ENCODE measurements around the gene KHDRBS2.

KHDRBS2 gene

GRCh38 chr6:62013719-62014118 lies 272.3 kb downstream of the KHDRBS2 start:
- no peak for DNase-seq (ENCODE audit: low read depth)

GRCh38 chr6:62009445-62009844 lies 276.6 kb downstream of the KHDRBS2 start:
- no peak for DNase-seq (ENCODE audit: low read depth)

GRCh38 chr6:61989616-61990015 lies 296.4 kb downstream of the KHDRBS2 start:
- DNase-seq (ENCODE audit: low read depth) = no peak

GRCh38 chr6:61980622-61981021 lies 305.4 kb downstream of the KHDRBS2 start:
- no peak for DNase-seq (ENCODE audit: low read depth)

GRCh38 chr6:61977947-61978346 lies 308.1 kb downstream of the KHDRBS2 start:
- no peak for DNase-seq (ENCODE audit: low read depth)

- DNase-seq (ENCODE audit: low read depth) = no peak
Measured at GRCh38 chr6:61977099-61977498, 308.9 kb downstream of the KHDRBS2 start.

- DNase-seq (ENCODE audit: low read depth) = no peak
Measured at GRCh38 chr6:61959196-61959595, 326.8 kb downstream of the KHDRBS2 start.

GRCh38 chr6:61953851-61954250 lies 332.2 kb downstream of the KHDRBS2 start:
- DNase-seq (ENCODE audit: low read depth) = no peak

GRCh38 chr6:61951586-61951985 lies 334.4 kb downstream of the KHDRBS2 start:
- no peak for DNase-seq (ENCODE audit: low read depth)

GRCh38 chr6:61950811-61951210 lies 335.2 kb downstream of the KHDRBS2 start:
- no peak for DNase-seq (ENCODE audit: low read depth)

- DNase-seq (ENCODE audit: low read depth) = no peak
Measured at GRCh38 chr6:61949971-61950370, 336.1 kb downstream of the KHDRBS2 start.

- DNase-seq (ENCODE audit: low read depth) = no peak
Measured at GRCh38 chr6:61949161-61949560, 336.9 kb downstream of the KHDRBS2 start.

- no peak for DNase-seq (ENCODE audit: low read depth)
Measured at GRCh38 chr6:61947311-61947947, 338.6 kb downstream of the KHDRBS2 start.

GRCh38 chr6:61940919-61941318 lies 345.1 kb downstream of the KHDRBS2 start:
- DNase-seq (ENCODE audit: low read depth) = no peak

GRCh38 chr6:61935242-61935846 lies 350.7 kb downstream of the KHDRBS2 start:
- DNase-seq (ENCODE audit: low read depth) = no peak

GRCh38 chr6:61909486-61909885 lies 376.5 kb downstream of the KHDRBS2 start:
- DNase-seq (ENCODE audit: low read depth) = no peak

GRCh38 chr6:61901748-61902147 lies 384.3 kb downstream of the KHDRBS2 start:
- DNase-seq (ENCODE audit: low read depth) = no peak

GRCh38 chr6:61894536-61894935 lies 391.5 kb downstream of the KHDRBS2 start:
- no peak for DNase-seq (ENCODE audit: low read depth)

- DNase-seq (ENCODE audit: low read depth) = no peak
Measured at GRCh38 chr6:61887423-61887822, 398.6 kb downstream of the KHDRBS2 start.

GRCh38 chr6:61886608-61887259 lies 399.3 kb downstream of the KHDRBS2 start:
- DNase-seq (ENCODE audit: low read depth) = no peak

- DNase-seq (ENCODE audit: low read depth) = no peak
Measured at GRCh38 chr6:61869632-61870400, 416.2 kb downstream of the KHDRBS2 start.

GRCh38 chr6:61868507-61869080 lies 417.4 kb downstream of the KHDRBS2 start:
- no peak for DNase-seq (ENCODE audit: low read depth)

Measured in stimulated activated CD8-positive, alpha-beta memory T cell treated with anti-CD3 and anti-CD28 coated beads, Interleukin-7, amount 100 ng/mL, for 24 hours (primary cell).